Subcutaneous adipose tissue (tissue), 4 donors: ENCODE results near the gene KRT4. TPM values are rescaled to one million over a fixed set of nuclear protein-coding genes. Genes with fewer than 3 reads are reported as not detected.

Source experiments
- CTCF ChIP-seq: fragments of 450-650 bp; IDR thresholded peaks from one replicate; pipeline ENCODE4 v1.5.1; 2016; ENCODE audit warnings: low read depth, mild to moderate bottlenecking, control low read depth, antibody characterized with exemption, moderate library complexity
- total RNA-seq, 4 donors: library from RNA; depleted of rRNA; stranded (reverse); fragments of >200 nt; gene quantifications; one replicate each; pipeline ENCODE4 v1.1.0, GENCODE V29; 2016

KRT4 gene
- total RNA-seq, 4 donors from 2014 or later: not detected

- TF ChIP-seq CTCF: no peak
Measured at GRCh38 chr12:52829986-52830770, 16.3 kb upstream of the KRT4 start.

GRCh38 chr12:52828591-52829021, 14.7 kb upstream of the KRT4 start:
- TF ChIP-seq CTCF: no peak

- no peak for TF ChIP-seq CTCF
Measured at GRCh38 chr12:52828156-52828555, 14.2 kb upstream of the KRT4 start.

GRCh38 chr12:52827499-52828090, 13.7 kb upstream of the KRT4 start:
- no peak for TF ChIP-seq CTCF

- no peak for TF ChIP-seq CTCF
Measured at GRCh38 chr12:52826611-52827498, 12.9 kb upstream of the KRT4 start.

GRCh38 chr12:52825961-52826360, 12.0 kb upstream of the KRT4 start:
- TF ChIP-seq CTCF: no peak
